Epithelial cell of proximal tubule (primary cell): ENCODE results near the gene RMND1. TPM values are rescaled to one million over a fixed set of nuclear protein-coding genes. Genes with fewer than 3 reads are reported as not detected.
"Not testable (repeated sequence)": the region's sequence is repeated elsewhere in the genome, so short reads cannot be mapped to it uniquely, and the experiment has no call there.

Experiments used
- DNase-seq: peaks from one replicate; pipeline ENCODE4 v3.0.0-alpha.2; 2011; ENCODE audit warnings: low read depth
- H3K4me3 ChIP-seq: 2 replicates; pipeline ENCODE4 v1.5.1; 2011; ENCODE audit warnings: low read depth, mild to moderate bottlenecking, low read length
- CTCF ChIP-seq: conservative IDR thresholded peaks from 2 replicates; pipeline ENCODE4 v1.5.1; 2012; ENCODE audit warnings: low read depth, mild to moderate bottlenecking, low read length
- total RNA-seq: library from RNA; depleted of rRNA; stranded (reverse); fragments of >200 nt; gene quantifications from 2 replicates; pipeline ENCODE4 v1.2.3, GENCODE V29; 2015

Gene RMND1
- total RNA-seq, 1 donor from 2014 or later = 24.7 TPM

GRCh38 chr6:151388236-151388635, 63.7 kb downstream of the RMND1 start:
- DNase-seq = no peak
- no peak overlapping the region for H3K4me3 ChIP-seq
- no peak for TF ChIP-seq CTCF

- no peak for DNase-seq
- no peak for TF ChIP-seq CTCF
- no peak overlapping the region for H3K4me3 ChIP-seq
Observed at GRCh38 chr6:151387175-151387970, 64.6 kb downstream of the RMND1 start.

GRCh38 chr6:151385177-151385576, 66.7 kb downstream of the RMND1 start:
- DNase-seq = no peak
- TF ChIP-seq CTCF = no peak
- no peak overlapping the region for H3K4me3 ChIP-seq

- no peak overlapping the region for H3K4me3 ChIP-seq
- no peak for DNase-seq
- no peak for TF ChIP-seq CTCF
Observed at GRCh38 chr6:151384151-151384550, 67.8 kb downstream of the RMND1 start.

- not testable (repeated sequence) for H3K4me3 ChIP-seq, DNase-seq
Observed at GRCh38 chr6:151382631-151383030, 69.3 kb downstream of the RMND1 start.

GRCh38 chr6:151381722-151382121, 70.2 kb downstream of the RMND1 start:
- no peak for DNase-seq
- TF ChIP-seq CTCF = no peak

GRCh38 chr6:151380848-151381205, 71.1 kb downstream of the RMND1 start:
- H3K4me3 ChIP-seq = no peak overlapping the region
- no peak for TF ChIP-seq CTCF
- no peak for DNase-seq

More at GRCh38 chr6:151381722-151382121, 70.2 kb downstream of the RMND1 start:
- H3K4me3 ChIP-seq = no peak overlapping the region
